Activated CD4-positive, alpha-beta T cell treated with anti-CD3 and anti-CD28 coated beads for 36 hours (primary cell): ENCODE measurements around the gene CAMK1G. TPM values are rescaled to one million over a fixed set of nuclear protein-coding genes. Genes with fewer than 3 reads are reported as not detected.
A peak's percentile ranks its signal among the peaks of the same experiment; 100 is the strongest.

Experiments used
- ATAC-seq: fragments of 200-7000 bp; cut with Tn5 transposase; one replicate; pipeline ENCODE4 v1.10.0; 2021; ENCODE audit warnings: mild to moderate bottlenecking, moderate library complexity
- CTCF ChIA-PET: fragments of 350-600 bp; sonication (Branson Sonifier 250); formaldehyde crosslinking; loops from one replicate; lab custom pipeline; 2021; ENCODE audit warnings: antibody characterized with exemption; lab: Charles Lee
- POLR2A ChIA-PET: fragments of 350-600 bp; sonication (Branson Sonifier 250); formaldehyde crosslinking; loops from one replicate; lab custom pipeline; 2021; ENCODE audit warnings: antibody characterized with exemption, inconsistent platforms; lab: Charles Lee
- DNase-seq: peaks from one replicate; pipeline ENCODE4 v3.0.0-alpha.2; 2020
- H3K27ac Mint-ChIP-seq: one replicate; pipeline ENCODE4 v1.8.0; 2021; ENCODE audit warnings: mixed read lengths
- H3K27me3 Mint-ChIP-seq: one replicate; pipeline ENCODE4 v1.8.0; 2021; ENCODE audit warnings: mixed read lengths
- H3K36me3 Mint-ChIP-seq: one replicate; pipeline ENCODE4 v1.8.0; 2021; ENCODE audit warnings: low read depth, mixed read lengths
- H3K4me1 Mint-ChIP-seq: one replicate; pipeline ENCODE4 v1.8.0; 2021; ENCODE audit warnings: mixed read lengths
- H3K4me3 Mint-ChIP-seq: one replicate; pipeline ENCODE4 v1.8.0; 2021; ENCODE audit warnings: mild to moderate bottlenecking, moderate library complexity, mixed read lengths
- H3K9me3 Mint-ChIP-seq: one replicate; pipeline ENCODE4 v1.8.0; 2021; ENCODE audit warnings: low read depth, mixed read lengths
- intact Hi-C, 2 experiments: fragments of 100-400 bp; cut with DNase I in 1 of 2; cut with micrococcal nuclease in 1 of 2; formaldehyde crosslinking; loops; one replicate each; pipeline versions ENCODE4 v1.14.2 to v1.15.1; 2022 to 2024; cut with DNase I, micrococcal nuclease
- microRNA-seq: library from miRNA; unstranded; fragments of <30 nt; microRNA quantifications from one replicate; pipeline ENCODE4 v1.2.0, GENCODE V29; 2021; ENCODE audit warnings: borderline replicate concordance
- total RNA-seq, 2 experiments: library from RNA; stranded (reverse); gene quantifications; one replicate each; pipeline ENCODE4 v1.2.3, GENCODE V29; 2021

CAMK1G gene
- total RNA-seq, 2 experiments from 2014 or later = 0.09 to 0.23 TPM

- no peak overlapping the region for H3K27ac Mint-ChIP-seq
- H3K9me3 Mint-ChIP-seq = no peaks in the 10 kb centered on the region
- ChIA-PET POLR2A (interaction anchor here (0.6 kb wide), 2 partner anchors 23 to 250 kb away, joined by 3 to 5 read pairs; no protein-coding TSS in a partner anchor), CTCF (interaction anchor here (0.6 to 4.1 kb wide), 10 partner anchors 13 to 336 kb away, joined by 3 to 12 read pairs (median 6); no protein-coding TSS in a partner anchor)
- intact Hi-C loops = loop anchor here (1.0 to 5.0 kb wide), 3 partner anchors 20 to 99 kb away; no protein-coding TSS in a partner anchor
- H3K27me3 Mint-ChIP-seq = no peaks in the 10 kb centered on the region
- ATAC-seq = peak; percentile 59
- H3K4me3 Mint-ChIP-seq = no peak overlapping the region
- DNase-seq = peak; percentile 84
- H3K36me3 Mint-ChIP-seq = no peaks in the 10 kb centered on the region
- peaks cover 53% of the 10 kb centered on the region for H3K4me1 Mint-ChIP-seq
Observed at GRCh38 chr1:209652873-209653401, 69.4 kb downstream of the CAMK1G start.

GRCh38 chr1:209653915-209654351 is 70.4 kb downstream of the CAMK1G start:
- Mint-ChIP-seq H3K4me1 (peaks cover 51% of the 10 kb centered on the region), H3K9me3 (no peaks in the 10 kb centered on the region), H3K36me3 (no peaks in the 10 kb centered on the region), H3K27ac (peak overlapping the region; percentile 39), H3K4me3 (no peak overlapping the region), H3K27me3 (no peaks in the 10 kb centered on the region)
- CTCF ChIA-PET = interaction anchor here (0.5 to 4.1 kb wide), 8 partner anchors 12 to 101 kb away, joined by 3 to 12 read pairs (median 6); partner anchors contain the start of gene TRAF3IP3
- POLR2A ChIA-PET = no interaction called here
- intact Hi-C loops = loop anchor here (1.0 to 5.0 kb wide), 3 partner anchors 19 to 98 kb away; no protein-coding TSS in a partner anchor
- ATAC-seq (no peak), DNase-seq (no peak)

- H3K4me3 Mint-ChIP-seq = no peak overlapping the region
- no peaks in the 10 kb centered on the region for H3K9me3 Mint-ChIP-seq
- DNase-seq (no peak), ATAC-seq (no peak)
- H3K27me3 Mint-ChIP-seq = no peaks in the 10 kb centered on the region
- no peaks in the 10 kb centered on the region for H3K36me3 Mint-ChIP-seq
- H3K4me1 Mint-ChIP-seq = peaks cover 49% of the 10 kb centered on the region
- H3K27ac Mint-ChIP-seq = no peak overlapping the region
- ChIA-PET CTCF (interaction anchor here (0.7 to 4.1 kb wide), 4 partner anchors 10 to 100 kb away, joined by 3 to 12 read pairs (median 8); partner anchors contain the start of gene TRAF3IP3), POLR2A (no interaction called here)
- intact Hi-C loops = no loop called here
Observed at GRCh38 chr1:209655411-209656231, 72.1 kb downstream of the CAMK1G start.

- ATAC-seq = peak; percentile 11
- no peak overlapping the region for H3K4me3 Mint-ChIP-seq
- no peaks in the 10 kb centered on the region for H3K9me3 Mint-ChIP-seq
- H3K4me1 Mint-ChIP-seq = peaks cover 37% of the 10 kb centered on the region
- no peaks in the 10 kb centered on the region for H3K27me3 Mint-ChIP-seq
- peak; percentile 22 for DNase-seq
- H3K27ac Mint-ChIP-seq = peak overlapping the region; percentile 24
- POLR2A ChIA-PET = no interaction called here
- intact Hi-C loops = no loop called here
- H3K36me3 Mint-ChIP-seq = no peaks in the 10 kb centered on the region
- CTCF ChIA-PET = interaction anchor here (0.6 kb wide), 1 partner anchor 1762 kb away, joined by 3 read pairs; no protein-coding TSS in a partner anchor
Observed at GRCh38 chr1:209657140-209657879, 73.8 kb downstream of the CAMK1G start.

GRCh38 chr1:209657918-209658317 is 74.4 kb downstream of the CAMK1G start:
- Mint-ChIP-seq H3K27me3 (peaks cover under 1% of the 10 kb centered on the region), H3K4me1 (peaks cover 31% of the 10 kb centered on the region), H3K27ac (no peak overlapping the region), H3K36me3 (no peaks in the 10 kb centered on the region), H3K4me3 (no peak overlapping the region), H3K9me3 (no peaks in the 10 kb centered on the region)
- intact Hi-C loops = no loop called here
- DNase-seq (no peak), ATAC-seq (no peak)
- ChIA-PET POLR2A (no interaction called here), CTCF (interaction anchor here (0.6 to 0.9 kb wide), 2 partner anchors 35 to 1762 kb away, joined by 3 read pairs; no protein-coding TSS in a partner anchor)

- Mint-ChIP-seq H3K27me3 (peaks cover 2% of the 10 kb centered on the region), H3K9me3 (no peaks in the 10 kb centered on the region), H3K4me3 (no peak overlapping the region), H3K27ac (peak overlapping the region; percentile 21), H3K4me1 (peaks cover 22% of the 10 kb centered on the region), H3K36me3 (no peaks in the 10 kb centered on the region)
- DNase-seq (peak; percentile 27), ATAC-seq (peak; percentile 97)
- ChIA-PET CTCF (interaction anchor here (0.7 kb wide), 1 partner anchor 37 kb away, joined by 3 read pairs; no protein-coding TSS in a partner anchor), POLR2A (no interaction called here)
- intact Hi-C loops = loop anchor here in 1 of 2 experiments (1.0 kb wide), 1 partner anchor 11 kb away; no protein-coding TSS in a partner anchor
Observed at GRCh38 chr1:209659909-209660308, 76.4 kb downstream of the CAMK1G start.

GRCh38 chr1:209661071-209661470 is 77.6 kb downstream of the CAMK1G start:
- no peak for DNase-seq
- Mint-ChIP-seq H3K4me1 (peaks cover 20% of the 10 kb centered on the region), H3K27ac (no peak overlapping the region), H3K36me3 (no peaks in the 10 kb centered on the region), H3K27me3 (peaks cover 2% of the 10 kb centered on the region), H3K9me3 (no peaks in the 10 kb centered on the region), H3K4me3 (no peak overlapping the region)
- intact Hi-C loops = no loop called here
- ChIA-PET POLR2A (no interaction called here), CTCF (interaction anchor here (0.9 to 1.0 kb wide), 4 partner anchors 12 to 91 kb away, joined by 3 to 4 read pairs (median 4); no protein-coding TSS in a partner anchor)
- no peak for ATAC-seq

GRCh38 chr1:209662879-209663327 is 79.4 kb downstream of the CAMK1G start:
- Mint-ChIP-seq H3K9me3 (no peaks in the 10 kb centered on the region), H3K27ac (no peak overlapping the region), H3K27me3 (peaks cover 2% of the 10 kb centered on the region), H3K4me3 (no peak overlapping the region), H3K36me3 (no peaks in the 10 kb centered on the region), H3K4me1 (peaks cover 20% of the 10 kb centered on the region)
- POLR2A ChIA-PET = no interaction called here
- intact Hi-C loops = no loop called here
- CTCF ChIA-PET = interaction anchor here (0.9 kb wide), 1 partner anchor 28 kb away, joined by 3 read pairs; no protein-coding TSS in a partner anchor
- no peak for ATAC-seq
- no peak for DNase-seq

Small RNAs within 50 kb of the gene (microRNA-seq; reads per million reads assigned to microRNA genes)
- not detected for gene MIR4260

Other genes starting within 250 kb of the CAMK1G start
- gene LAMB3, start 68.7 kb downstream of the CAMK1G start, total RNA-seq = 1 to 10 TPM; 3.1 to 4.2 TPM
- 10 to 100 TPM; 21.9 to 22.8 TPM for gene G0S2, start 91.7 kb downstream of the CAMK1G start, total RNA-seq
- gene HSD11B1, start 121.1 kb downstream of the CAMK1G start, total RNA-seq = 1 to 10 TPM; 4.5 to 5.7 TPM
- gene TRAF3IP3, start 172.3 kb downstream of the CAMK1G start, total RNA-seq = 100 to 1,000 TPM; 136 to 138 TPM
- gene C1orf74, start 200.8 kb downstream of the CAMK1G start, total RNA-seq = 1 to 10 TPM; 3.7 to 4.3 TPM
- gene IRF6, start 222.4 kb downstream of the CAMK1G start, total RNA-seq = under 1 TPM; 0.11 to 0.14 TPM
- gene UTP25, start 244.3 kb downstream of the CAMK1G start, total RNA-seq = 10 to 100 TPM in 1 of 2 experiments, 1 to 10 TPM in 1; 9.4 to 10.4 TPM